Upper lobe of left lung (tissue), 6 donors: ENCODE data around the gene HDAC6. TPM values are rescaled to one million over a fixed set of nuclear protein-coding genes. Genes with fewer than 3 reads are reported as not detected.

Experiments used
- ATAC-seq, 2 donors: fragments of 200-7000 bp; cut with Tn5 transposase; one replicate each; pipeline ENCODE4 v1.9.1; 2022; ENCODE audit warnings: mild to moderate bottlenecking in 2 of 2, moderate library complexity in 2 of 2; ENCODE audit not compliant: low FRiP score in 2 of 2
- DNase-seq, 2 donors: peaks; one replicate each; pipeline ENCODE4 v3.0.0-alpha.2; 2019 to 2020
- H3K27ac ChIP-seq, 4 donors: fragments of 200-600 bp; sonication (generic); one replicate each; pipeline ENCODE4 v1.5.1; 2016 to 2019
- H3K27me3 ChIP-seq, 4 donors: fragments of 200-600 bp; sonication (generic); one replicate each; pipeline ENCODE4 v1.5.1; 2017 to 2019
- H3K36me3 ChIP-seq, 4 donors: fragments of 200-600 bp; sonication (generic); one replicate each; pipeline ENCODE4 v1.5.1; 2016 to 2019
- H3K4me1 ChIP-seq, 4 donors: fragments of 200-600 bp; sonication (generic); one replicate each; pipeline ENCODE4 v1.5.1; 2018 to 2019
- H3K4me3 ChIP-seq, 4 donors: fragments of 200-600 bp; sonication (generic); one replicate each; pipeline ENCODE4 v1.5.1; 2017 to 2019; ENCODE audit warnings: mild to moderate bottlenecking in 2 of 4, moderate library complexity in 1 of 4
- H3K9me3 ChIP-seq, 4 donors: fragments of 200-600 bp; sonication (generic); one replicate each; pipeline ENCODE4 v1.5.1; 2018 to 2019
- CTCF ChIP-seq, 6 experiments: fragments of 450-650 bp in 4 of 6; fragments of 200-600 bp in 2 of 6; sonication (generic) in 2 of 6; IDR thresholded peaks; one replicate each; pipeline ENCODE4 v1.5.1; 2016 to 2019; ENCODE audit warnings: antibody characterized with exemption in 6 of 6
- EP300 ChIP-seq, 4 donors: sonication (generic); formaldehyde crosslinking; IDR thresholded peaks; one replicate each; pipeline ENCODE4 v1.5.1; 2017; ENCODE audit warnings: antibody characterized with exemption in 4 of 4, control low read depth in 2 of 4
- POLR2A ChIP-seq, 4 donors: fragments of 450-650 bp; IDR thresholded peaks; one replicate each; pipeline ENCODE4 v1.5.1; 2016 to 2017; ENCODE audit warnings: antibody characterized with exemption in 4 of 4, mild to moderate bottlenecking in 2 of 4
- POLR2AphosphoS5 ChIP-seq, 2 donors: sonication (generic); formaldehyde crosslinking; IDR thresholded peaks; one replicate each; pipeline ENCODE4 v1.5.1; 2017; ENCODE audit warnings: antibody characterized with exemption in 2 of 2
- WGBS, 2 donors: methylation state at CpG; one replicate each; pipeline ENCODE4 v1.1.5; 2017 to 2018; 5-methylcytosine and 5-hydroxymethylcytosine counted together
- total RNA-seq, 6 donors: library from RNA; depleted of rRNA in 4 of 6; stranded (reverse); fragments of >200 nt in 4 of 6; gene quantifications; one replicate each; pipeline versions ENCODE4 v1.1.0 to v1.2.1, GENCODE V29; 2016 to 2021
- donor health status: DM: no; HTN: no; CAD: no; lungs with moderate emphysema.
- donor health status: DM: no; HTN: yes; CAD: no; lungs with severe emphysema.

HDAC6 gene
- total RNA-seq, 6 donors from 2014 or later, result 59.1 to 171 (median 86.0) TPM

- WGBS, 2 donors, result 42 to 60% methylated on average over 4 of the region's 4 CpGs
- no peak for DNase-seq
These were observed 986 bp downstream of the HDAC6 start for GRCh38 chrX:48802905-48803200.

GRCh38 chrX:48806081-48806480 is 4.2 kb downstream of the HDAC6 start:
- DNase-seq (no peak), ATAC-seq (no peak)
- 86 to 88% methylated on average over 1 to 4 of the region's 4 CpGs for WGBS, 2 donors
- H3K4me1 ChIP-seq, result peaks cover 0 to 6% (median 2%) of the 10 kb centered on the region in 4 donors
- no peak overlapping the region for H3K4me3 ChIP-seq
- H3K27me3 ChIP-seq, result no peaks in the 10 kb centered on the region
- peaks cover 0 to 18% (median 0%) of the 10 kb centered on the region in 4 donors for H3K36me3 ChIP-seq
- H3K27ac ChIP-seq, result no peak overlapping the region
- H3K9me3 ChIP-seq, result peaks cover 0 to 10% (median 0%) of the 10 kb centered on the region in 4 donors
- TF ChIP-seq CTCF (IDR thresholded peaks at IDR 0.05) (no peak), POLR2A (IDR thresholded peaks at IDR 0.05) (no peak), EP300 (IDR thresholded peaks at IDR 0.05) (no peak), POLR2AphosphoS5 (IDR thresholded peaks at IDR 0.05) (no peak)

More at GRCh38 chrX:48802905-48803200, 986 bp downstream of the HDAC6 start:
- peaks cover 0 to 12% (median 2%) of the 10 kb centered on the region in 4 donors for H3K4me1 ChIP-seq
- no peak for ATAC-seq
- peaks cover 0 to 10% (median 0%) of the 10 kb centered on the region in 4 donors for H3K9me3 ChIP-seq
- no peak for TF ChIP-seq POLR2A (IDR thresholded peaks at IDR 0.05)
- TF ChIP-seq EP300 (IDR thresholded peaks at IDR 0.05), result no peak
- no peak for TF ChIP-seq CTCF (IDR thresholded peaks at IDR 0.05)
- no peak for TF ChIP-seq POLR2AphosphoS5 (IDR thresholded peaks at IDR 0.05)
- H3K27me3 ChIP-seq, result no peaks in the 10 kb centered on the region
- H3K4me3 ChIP-seq, result peak overlapping the region in 3 of 4 donors; percentile 51 to 55 (median 54)
- H3K27ac ChIP-seq, result peak overlapping the region; percentile 85 to 98 (median 94)
- peaks cover 0 to 14% (median 0%) of the 10 kb centered on the region in 4 donors for H3K36me3 ChIP-seq

DNA sequence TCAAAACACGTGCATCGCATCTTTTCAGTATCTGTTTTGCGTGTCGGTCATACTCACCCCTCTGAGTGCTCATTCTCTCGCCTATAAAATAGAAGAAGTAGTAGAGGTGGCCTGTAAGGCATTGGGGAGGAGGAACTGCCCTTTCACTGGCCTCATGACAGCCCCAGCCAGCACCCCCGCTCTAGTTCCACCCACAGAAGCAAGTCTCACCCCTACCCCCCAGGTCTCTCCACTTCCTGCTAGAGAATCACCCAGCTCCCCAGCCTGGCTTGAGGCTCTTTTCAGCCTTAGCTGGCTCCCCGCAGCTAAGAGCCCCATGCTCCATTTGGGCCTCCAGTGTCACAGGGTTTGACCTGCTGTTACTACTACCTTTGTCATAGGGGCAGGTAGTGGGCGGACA is 11.8 kb downstream of the HDAC6 start:
- Histone ChIP-seq H3K27ac (no peak overlapping the region), H3K27me3 (no peaks in the 10 kb centered on the region), H3K4me1 (no peaks in the 10 kb centered on the region), H3K36me3 (peaks cover 0 to 40% (median 13%) of the 10 kb centered on the region in 4 donors), H3K4me3 (no peak overlapping the region), H3K9me3 (no peaks in the 10 kb centered on the region)
- no peak for DNase-seq
- ATAC-seq, result no peak
- no peak for TF ChIP-seq CTCF (IDR thresholded peaks at IDR 0.05)
- no peak for TF ChIP-seq EP300 (IDR thresholded peaks at IDR 0.05)
- no peak for TF ChIP-seq POLR2AphosphoS5 (IDR thresholded peaks at IDR 0.05)
- TF ChIP-seq POLR2A (IDR thresholded peaks at IDR 0.05), result no peak
- 83 to 100% methylated on average over 3 to 8 of the region's 8 CpGs for whole genome bisulfite sequencing, 2 donors

DNA sequence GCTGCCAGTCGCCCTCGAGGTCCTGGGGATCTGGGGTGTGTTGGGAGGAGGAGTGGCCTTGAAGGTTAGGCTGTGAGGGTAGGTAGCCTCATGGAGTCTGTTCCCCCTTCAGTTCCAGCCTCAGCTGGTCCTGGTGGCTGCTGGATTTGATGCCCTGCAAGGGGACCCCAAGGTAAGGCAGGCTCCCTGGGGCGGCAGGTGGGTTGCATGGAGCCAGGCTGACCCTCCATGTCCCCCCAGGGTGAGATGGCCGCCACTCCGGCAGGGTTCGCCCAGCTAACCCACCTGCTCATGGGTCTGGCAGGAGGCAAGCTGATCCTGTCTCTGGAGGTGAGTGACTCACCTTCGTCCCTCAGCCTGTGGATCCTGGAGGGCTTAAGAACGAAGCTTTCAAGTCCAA is 12.9 kb downstream of the HDAC6 start:
- peaks cover 0 to 44% (median 13%) of the 10 kb centered on the region in 4 donors for H3K36me3 ChIP-seq
- DNase-seq (no peak), ATAC-seq (no peak)
- no peaks in the 10 kb centered on the region for H3K4me1 ChIP-seq
- no peak overlapping the region for H3K27ac ChIP-seq
- no peaks in the 10 kb centered on the region for H3K27me3 ChIP-seq
- WGBS, 2 donors, result 89 to 100% methylated on average over 1 to 8 of the region's 8 CpGs
- no peak for TF ChIP-seq EP300 (IDR thresholded peaks at IDR 0.05)
- TF ChIP-seq POLR2AphosphoS5 (IDR thresholded peaks at IDR 0.05), result no peak
- no peak for TF ChIP-seq POLR2A (IDR thresholded peaks at IDR 0.05)
- TF ChIP-seq CTCF (IDR thresholded peaks at IDR 0.05), result no peak
- no peaks in the 10 kb centered on the region for H3K9me3 ChIP-seq
- no peak overlapping the region for H3K4me3 ChIP-seq

- H3K27me3 ChIP-seq, result no peaks in the 10 kb centered on the region
- H3K9me3 ChIP-seq, result no peaks in the 10 kb centered on the region
- DNase-seq (no peak), ATAC-seq (no peak)
- H3K27ac ChIP-seq, result no peak overlapping the region
- H3K4me3 ChIP-seq, result no peak overlapping the region
- no peak for TF ChIP-seq POLR2AphosphoS5 (IDR thresholded peaks at IDR 0.05)
- no peak for TF ChIP-seq POLR2A (IDR thresholded peaks at IDR 0.05)
- no peak for TF ChIP-seq EP300 (IDR thresholded peaks at IDR 0.05)
- no peak for TF ChIP-seq CTCF (IDR thresholded peaks at IDR 0.05)
- no peaks in the 10 kb centered on the region for H3K4me1 ChIP-seq
- H3K36me3 ChIP-seq, result peaks cover 0 to 44% (median 13%) of the 10 kb centered on the region in 4 donors
- WGBS, 2 donors, result 83% methylated on average over 6 to 8 of the region's 8 CpGs
These were observed 13.4 kb downstream of the HDAC6 start for GRCh38 chrX:48815266-48815665.
